GM11168 (cell line): ENCODE results near the gene CDH15.

Experiments used
- in situ Hi-C: fragments of 300-500 bp; cut with MboI; formaldehyde crosslinking; loops from one replicate; pipeline ENCODE4 v1.12.0; 2022; ENCODE audit warnings: low sequenced_read_pairs; ENCODE audit not compliant: unreplicated experiment

The CDH15 gene

DNA sequence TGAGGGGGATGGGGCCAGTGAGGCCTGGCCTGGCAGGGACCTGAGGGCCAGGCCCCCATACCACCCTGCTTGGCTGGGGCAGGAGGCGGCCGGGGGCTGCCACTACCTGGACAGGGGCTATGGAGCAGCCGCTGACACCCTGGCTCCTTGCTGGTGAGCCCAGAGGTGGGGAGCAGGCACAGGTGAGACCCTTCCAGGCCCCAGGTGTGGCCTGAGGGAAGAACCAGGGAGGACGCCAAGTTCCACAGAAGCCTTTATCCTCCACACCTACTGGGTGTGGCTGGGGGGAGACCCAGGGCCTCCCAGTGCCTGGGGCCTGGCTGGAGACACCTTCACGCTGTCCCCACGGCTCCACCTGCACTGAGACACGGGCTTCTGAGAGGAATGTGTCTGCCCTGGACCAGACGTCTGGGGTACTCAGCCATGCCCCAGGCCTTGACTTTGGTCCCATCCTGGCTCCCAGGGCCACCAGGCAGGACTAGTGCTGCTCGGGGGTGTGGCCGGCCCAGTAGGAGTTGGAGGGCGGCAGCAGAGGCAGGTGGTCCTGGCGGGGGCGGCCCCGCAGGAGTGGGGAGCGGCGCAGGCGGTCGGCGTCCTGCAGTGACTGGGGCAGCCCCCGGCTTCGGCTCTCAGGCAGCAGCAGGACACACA, 24.1 kb downstream of the CDH15 start:
- in situ Hi-C loops: no loop called here

DNA sequence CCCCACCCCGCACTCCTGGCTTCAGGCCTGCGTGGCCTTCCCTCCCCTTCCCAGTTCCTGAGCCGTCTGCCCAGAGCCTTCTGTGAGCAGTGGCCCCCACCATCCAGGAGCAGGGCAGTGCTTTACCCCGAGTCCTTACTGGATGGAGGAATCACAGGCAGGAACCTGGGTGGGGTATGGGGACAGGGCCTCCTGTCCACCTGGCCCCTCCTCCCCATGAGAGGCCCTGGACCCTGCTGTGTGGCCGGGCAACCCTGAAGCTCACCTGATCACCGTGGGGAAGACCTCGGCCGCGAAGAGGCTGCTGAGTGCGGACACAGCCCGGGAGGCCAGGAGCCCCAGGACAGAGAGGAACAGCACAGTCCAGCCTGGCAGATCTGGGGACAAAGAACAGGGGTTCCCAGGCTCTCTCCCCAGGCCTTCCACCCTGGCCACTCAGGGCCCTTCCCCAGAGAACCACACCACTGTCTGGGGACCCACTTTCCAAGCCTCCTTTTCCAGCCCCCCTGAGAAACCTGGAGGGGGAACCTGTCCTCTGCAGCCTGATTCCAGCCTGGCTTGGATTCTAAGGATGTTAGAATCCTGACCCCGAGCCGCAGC, 25.6 kb downstream of the CDH15 start:
- in situ Hi-C loops: no loop called here

DNA sequence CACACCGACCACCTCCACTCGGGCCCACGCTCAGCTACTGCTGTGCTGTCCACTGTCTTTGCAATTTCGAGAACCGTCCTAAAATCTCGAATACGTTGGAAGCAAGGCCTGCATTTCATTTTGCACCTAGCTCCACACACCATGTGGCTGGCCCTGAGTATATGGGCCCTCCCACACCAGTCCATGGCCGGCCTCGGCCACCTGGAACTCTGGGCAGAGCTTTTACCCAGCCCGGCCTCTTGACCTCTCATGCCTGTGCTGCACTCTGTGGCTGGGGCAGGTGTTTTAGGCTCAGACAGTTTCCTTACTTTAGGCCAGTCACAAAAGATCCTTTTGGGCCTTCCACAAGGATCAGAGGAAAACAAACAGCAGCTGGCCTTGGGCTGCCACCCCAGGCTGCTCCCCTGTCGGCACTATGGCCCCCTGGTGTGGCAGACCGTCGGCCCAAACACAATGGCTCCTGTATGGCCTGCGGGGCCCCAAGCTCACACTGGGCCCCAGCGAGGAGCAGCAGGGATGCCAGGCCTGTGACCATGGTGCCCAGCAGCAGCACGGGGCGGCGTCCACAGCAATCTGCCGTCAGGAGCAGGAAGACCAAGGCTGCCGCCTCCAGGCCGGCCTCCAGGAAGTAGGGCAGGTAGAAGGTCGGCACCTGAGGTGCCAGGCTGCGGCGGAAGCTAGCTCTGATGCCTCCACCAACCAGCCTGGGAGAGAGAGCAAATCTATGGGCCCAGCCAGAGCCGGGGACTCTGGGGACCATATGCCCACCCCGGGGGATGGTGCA, 26.3 kb downstream of the CDH15 start:
- in situ Hi-C loops: no loop called here

DNA sequence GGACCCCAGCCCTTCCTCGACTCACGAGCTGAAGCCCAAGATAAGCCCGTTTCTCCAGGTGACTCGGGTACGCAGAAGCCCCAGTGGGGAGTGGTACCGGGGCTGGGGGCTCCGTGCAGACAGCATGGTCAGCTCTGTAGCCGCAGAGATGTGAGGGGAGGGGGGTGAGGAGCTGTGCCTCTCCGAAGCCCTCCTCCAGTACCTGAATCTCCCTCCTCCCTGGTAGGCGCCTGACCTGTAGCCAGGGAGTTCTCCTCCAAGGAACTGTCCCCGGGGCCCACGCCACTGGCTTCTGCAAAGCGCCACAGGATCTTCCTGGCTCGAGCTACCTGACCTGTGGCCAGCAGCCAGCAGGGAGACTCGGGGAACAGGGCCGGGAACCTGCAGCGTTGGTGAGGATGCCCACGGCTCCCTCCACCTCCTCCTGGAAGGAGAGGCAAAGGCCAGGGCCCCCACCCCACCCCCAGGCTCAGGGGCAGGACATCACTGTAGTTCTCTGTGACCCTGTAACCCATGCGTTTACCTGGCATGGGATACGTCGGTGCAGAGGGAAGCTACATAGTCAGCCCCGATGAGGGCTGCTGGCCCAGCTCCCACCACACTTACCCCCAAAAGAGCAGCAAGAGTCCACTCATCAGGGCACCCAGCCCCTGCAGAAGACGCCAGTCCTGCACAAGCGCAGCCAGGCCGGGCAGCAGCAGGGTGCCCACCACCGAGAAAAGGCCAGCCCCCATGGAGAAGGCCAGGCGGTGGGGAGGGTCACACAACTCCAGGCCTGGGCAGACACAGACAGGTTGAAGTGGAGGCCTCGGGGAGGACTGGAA, 27.1 kb downstream of the CDH15 start:
- in situ Hi-C loops: no loop called here

DNA sequence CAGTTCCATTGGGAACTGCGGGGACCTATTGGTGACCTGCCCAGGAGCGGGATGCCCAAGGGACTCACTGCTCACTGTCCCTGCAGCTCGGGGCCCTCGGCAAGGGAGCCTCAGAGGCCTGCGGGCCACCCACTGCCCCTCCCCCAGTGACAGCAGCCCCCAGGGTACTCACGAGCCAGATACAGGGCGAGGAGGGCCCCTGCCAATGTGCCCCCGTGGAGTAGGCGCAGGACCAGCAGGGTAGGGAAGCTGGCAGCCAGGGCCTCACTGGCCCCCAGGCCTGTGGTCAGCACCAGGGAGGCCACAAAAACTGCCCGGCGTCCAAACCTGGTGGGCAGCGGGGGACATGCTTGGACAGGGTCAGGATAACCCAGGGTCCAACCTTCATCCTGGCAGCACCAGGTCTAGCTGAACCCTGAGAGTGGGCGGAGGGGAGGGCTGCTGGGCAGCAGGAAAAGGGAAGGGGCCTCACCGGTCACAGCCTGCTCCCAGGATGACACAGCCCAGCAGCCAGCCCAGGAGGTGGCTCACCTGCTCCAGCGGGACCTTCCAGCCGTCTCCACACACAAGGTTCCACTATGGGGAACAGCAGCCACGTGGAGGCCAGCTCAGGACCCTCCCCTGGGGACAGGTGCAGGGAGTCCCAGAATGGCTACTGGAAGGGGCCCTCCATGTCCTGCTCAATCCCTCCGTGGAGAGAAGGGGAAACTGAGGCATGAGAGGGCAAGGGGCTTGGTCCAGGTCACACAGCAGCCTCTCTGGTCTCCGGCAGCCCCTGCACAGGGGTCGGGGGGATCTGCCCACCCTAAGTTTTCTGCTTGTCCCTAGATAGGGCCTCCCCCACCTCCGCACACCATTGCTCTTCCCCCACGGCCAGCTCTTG, 27.9 kb downstream of the CDH15 start:
- in situ Hi-C loops: no loop called here

DNA sequence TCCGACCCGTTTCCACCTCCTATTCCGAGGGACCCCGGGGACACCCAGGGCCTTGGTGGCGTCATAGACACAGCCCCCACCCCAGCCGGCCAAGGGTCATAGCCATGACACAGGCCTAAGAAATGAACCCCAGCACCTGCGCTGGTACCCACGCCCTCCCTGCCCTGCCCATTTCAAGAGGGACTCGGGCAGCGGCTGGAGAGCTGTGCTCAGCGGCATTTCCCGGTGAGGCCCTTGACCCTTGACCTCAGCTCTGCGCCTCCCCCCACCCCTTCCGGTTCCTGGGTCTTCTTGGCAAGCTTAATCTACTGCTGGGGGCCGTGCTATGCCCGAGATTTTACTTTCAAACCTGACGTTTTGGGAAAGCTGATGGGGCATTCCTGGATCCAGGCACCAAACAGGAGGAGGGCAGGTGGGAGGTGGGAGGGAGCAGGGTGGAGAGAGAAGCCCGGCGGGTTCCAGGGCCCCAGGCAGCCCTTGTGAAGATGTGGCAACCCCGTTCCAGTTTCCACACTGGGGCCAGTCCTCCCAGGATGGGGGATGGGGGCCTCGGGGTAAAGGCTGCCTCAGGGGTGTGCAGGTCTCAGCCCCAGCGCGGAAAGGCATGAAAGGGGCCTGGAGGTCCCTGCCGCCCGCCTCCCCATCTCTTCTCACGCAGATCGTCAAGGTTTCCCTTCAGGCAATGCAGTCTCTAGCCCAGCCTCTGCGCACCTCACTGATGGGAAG, 28.7 kb downstream of the CDH15 start, which contains the start of gene SLC22A31:
SLC22A31 (minus strand) TSS at position 414 of the 726 bp plus-strand sequence; CDS start at position 378, 36 bp downstream.
- in situ Hi-C loops: no loop called here

DNA sequence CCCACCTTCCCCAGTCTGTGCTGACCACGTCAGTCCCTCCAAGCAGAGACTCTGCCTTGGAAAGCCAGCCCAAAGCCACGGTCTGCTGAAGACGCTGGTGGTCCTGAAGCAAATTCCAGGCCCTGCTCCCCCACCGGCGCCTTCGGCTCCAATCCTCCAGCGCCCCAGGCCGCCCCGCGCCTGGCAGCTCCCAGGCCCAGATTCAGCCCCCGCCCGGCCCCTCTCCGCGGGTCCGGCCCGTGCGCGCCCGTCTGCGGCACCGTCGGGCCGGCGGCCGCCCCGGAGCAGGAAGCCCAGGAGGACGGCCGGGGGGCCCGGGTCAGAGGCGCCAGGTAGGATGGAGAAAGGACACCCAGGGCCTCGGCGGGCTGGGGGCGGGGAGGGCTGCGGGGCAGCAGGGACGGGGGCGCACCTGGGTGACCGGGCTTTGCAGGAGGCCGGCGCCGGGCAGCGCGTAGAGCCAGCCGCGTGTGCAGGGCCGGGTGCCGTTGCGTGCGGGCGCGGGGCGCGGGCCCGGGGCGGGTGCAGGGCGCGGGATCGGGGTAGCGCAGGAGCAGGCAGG, 29.4 kb downstream of the CDH15 start:
- in situ Hi-C loops: no loop called here

DNA sequence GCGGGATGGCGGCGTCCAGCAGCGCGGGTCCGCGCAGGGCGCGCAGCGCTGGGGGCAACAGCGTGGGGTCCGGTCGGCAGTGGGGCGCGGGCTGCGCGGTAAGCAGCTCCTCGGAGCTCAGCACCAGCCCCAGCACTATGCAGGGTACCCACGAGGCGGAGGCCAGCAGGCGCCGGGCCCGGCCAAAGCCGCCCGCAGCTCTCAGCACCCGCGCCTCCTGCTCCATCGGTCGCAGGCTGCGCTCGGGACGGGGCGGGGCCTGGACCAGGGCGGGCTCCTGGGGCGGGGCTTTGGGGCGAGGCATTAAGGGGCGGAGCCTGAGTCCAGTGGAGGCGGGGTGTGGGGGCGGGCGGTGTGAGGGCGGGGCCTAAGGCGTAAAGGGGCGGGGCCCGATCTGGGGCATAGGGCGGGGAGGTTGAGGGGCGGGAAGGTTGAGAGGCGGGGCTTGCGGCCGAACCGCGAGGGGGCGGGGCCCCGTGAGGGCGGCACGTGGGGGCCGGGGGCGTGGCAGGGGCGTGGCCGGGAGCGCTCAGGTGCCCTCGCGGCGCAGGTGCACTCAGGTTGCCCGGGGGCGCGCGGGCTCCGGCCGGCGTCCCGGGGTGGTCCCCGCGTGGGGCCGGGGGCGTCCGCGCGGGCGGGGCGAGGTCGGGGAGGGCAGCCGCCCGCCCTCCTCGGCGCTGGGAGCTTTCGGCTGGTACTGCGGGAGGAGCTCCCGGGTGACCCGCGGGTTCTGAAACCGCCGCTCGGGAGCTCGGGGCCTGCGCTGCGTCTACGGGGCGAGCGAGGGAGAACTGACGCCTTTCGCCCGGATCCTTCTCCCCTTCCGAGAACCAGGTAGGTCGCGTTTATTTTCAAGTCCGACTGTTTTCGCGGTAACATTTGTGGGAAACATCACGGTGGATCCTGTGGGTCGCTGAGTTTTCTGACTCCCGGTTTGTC, 30.2 kb downstream of the CDH15 start:
- in situ Hi-C loops: no loop called here

DNA sequence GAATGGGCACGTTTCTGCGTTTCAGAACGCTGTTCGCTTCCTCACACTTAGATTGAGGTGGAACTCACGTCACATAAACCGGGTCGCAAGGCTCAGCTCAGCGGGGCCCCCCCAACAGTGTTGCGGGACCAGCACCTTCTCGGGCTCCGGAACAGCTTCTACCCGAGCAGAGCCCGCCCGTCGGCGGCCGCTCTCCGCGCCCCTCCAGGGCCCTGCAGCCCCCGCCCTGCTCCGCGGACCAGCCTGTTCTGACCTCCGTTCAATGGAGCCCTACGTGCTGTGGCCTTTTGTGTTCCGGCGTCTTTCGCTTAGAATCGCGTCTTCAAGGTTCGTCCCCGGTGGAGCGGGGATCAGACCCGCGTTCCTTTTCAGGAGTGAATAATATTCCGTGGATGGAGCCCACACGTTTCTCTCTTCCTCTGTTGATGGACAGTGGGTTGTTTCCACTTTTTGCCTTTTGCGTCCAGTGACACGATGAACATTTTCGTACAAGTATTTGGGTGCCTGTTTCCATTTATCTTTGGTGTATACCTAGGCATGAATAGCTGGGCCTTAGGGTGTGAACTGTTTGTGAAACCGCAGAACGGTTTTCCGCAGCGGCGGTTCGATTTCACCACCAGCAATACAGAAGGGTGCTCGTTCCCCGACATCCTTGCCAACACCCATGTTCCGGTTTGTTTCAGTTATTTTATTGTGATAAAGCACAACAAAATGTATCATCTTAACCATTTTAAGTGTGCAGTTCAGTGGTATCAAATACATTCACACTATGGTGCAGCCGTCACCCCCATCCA, 31.1 kb downstream of the CDH15 start:
- in situ Hi-C loops: no loop called here

DNA sequence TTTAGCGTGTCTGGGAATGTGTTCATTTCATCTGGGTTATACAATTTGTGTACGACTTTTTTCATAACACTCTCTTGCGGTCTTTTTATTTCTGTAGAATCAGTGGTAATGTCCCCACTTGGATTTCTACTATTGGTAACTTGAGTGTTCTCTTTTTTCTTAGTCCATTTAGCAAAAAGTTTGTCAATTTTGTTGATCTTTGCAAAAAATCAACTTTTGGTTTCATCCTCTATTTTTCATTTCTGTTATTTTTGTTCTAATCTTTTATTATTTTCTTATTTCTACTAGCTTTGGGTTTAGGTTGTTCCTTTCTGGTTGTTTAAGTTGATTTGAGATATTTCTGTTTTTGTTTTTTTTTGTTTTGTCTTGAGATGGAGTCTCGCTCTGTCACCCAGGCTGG, 36.4 kb downstream of the CDH15 start:
- in situ Hi-C loops: no loop called here

DNA sequence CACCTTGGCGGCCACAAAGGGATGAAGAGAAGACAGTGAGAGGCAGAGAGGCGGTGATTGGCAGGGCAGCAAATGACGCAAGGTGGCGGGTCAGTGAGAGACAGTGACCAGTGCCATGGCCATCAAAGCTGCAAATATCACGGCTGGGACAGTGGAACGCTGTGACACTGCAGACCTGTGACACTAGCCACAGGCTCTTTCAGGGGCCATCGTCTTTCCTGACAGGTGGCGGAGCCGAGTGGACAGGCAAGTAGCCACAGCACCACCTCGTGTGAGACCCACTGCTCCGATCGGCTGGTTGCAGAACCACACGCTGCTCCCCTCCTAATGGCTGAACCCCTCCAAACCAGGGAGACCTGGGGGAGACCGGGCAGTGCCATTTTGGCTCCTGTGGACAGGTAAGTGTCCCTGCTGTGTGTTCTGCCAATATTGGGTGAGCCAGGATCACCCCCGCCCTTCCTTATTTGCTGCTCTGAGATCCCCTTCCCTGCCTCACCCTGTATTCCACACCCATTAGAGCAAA, 38.0 kb downstream of the CDH15 start:
- in situ Hi-C loops: no loop called here

DNA sequence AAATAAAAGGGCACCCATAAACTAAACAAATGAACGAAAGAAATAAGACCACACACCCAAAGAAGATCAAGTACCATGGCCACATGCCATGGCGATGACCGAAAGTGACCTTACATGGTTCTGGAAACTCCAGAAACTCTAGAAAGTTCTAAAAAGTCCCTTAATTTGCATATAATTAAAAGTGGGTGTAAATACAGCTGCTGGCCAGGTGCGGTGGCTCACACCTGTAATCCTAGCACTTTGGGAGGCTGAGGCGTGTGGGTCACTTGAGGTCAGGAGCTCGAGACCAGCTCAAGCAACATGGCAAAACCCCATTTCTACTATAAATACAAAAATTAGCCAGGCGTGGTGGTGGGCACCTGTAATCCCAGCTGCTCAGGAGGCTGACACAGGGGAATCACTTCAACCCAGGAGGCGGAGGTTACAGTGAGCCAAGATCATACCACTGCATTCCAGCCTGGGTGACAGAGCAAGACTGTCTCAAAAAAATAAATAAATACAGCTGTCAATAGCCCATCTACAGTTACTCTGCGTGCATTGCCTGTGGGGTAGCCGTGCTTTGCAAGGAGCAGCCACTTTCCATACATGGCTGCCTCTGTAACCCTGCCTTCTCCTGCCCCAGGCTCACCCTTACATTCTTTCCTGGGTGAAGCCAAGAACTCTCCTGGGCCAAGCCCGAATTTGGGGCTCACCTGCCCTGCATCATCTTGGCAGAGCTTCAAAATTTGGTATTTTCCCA, 38.8 kb downstream of the CDH15 start:
- in situ Hi-C loops: no loop called here

DNA sequence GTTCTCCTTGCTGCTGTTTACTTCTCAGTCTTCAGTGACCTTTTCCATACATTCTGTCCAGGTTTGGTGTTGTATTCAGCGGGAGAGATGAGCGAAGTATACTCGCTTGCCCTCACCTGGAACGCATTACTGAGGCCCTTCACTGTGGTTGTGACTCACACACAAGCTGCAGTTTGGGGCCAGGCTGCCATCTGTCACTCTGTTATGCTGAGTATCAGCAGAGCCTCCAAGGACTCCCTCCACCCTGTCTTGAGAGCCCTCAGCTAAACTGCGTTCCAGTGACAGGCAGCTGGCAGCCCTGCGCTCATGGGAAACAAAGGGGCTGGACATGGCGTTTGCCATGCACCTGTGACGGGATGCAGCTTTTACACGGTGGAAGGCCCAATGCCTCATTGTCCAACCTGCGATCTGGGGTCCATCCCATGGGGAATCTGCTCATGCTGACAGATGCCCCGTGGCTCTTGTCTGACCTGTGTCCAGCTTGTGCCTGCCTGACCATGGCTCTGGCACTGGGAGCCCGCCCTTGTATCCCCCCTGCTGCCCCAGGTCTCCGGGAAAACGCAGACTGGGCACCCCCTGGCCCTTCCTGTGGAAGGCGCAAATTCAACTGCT, 39.5 kb downstream of the CDH15 start:
- in situ Hi-C loops: no loop called here

DNA sequence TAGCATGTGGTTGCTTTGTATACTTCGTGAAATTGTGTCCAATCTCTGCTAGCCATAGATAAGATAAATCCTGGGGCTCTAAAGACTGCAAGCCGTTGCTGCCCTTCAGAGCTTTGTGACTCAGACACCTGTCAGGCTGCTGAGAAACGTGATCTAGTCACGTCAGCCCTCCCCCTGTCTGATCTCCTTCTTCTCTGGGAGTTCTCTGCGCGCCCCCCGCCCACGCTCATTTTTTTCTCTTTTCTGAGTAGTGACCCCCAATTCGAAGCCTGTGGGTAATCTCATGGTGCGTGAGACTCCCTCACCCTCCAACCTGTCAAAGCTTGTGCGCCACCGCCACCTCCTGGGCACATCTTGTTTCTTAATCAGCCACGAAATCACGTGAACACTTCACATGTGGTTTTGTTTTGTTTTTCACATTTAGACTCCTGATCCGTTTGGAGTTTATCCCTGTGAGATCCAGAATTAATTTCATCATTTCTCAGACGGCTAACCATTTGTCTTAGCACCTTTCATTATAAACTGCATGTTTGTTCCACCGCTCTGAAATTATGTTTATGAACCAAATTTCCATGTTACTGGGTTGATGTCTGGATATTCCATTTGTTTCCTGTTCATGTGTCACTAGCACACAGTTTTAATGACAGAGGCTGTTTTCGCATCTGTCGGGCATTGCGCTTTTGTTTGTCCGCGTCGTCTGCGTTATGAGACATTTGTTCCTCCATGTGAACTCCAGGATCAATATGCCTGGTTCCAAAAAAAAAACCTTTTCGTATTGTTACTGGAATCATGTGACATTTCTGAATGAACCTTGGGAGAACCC, 45.0 kb downstream of the CDH15 start:
- in situ Hi-C loops: no loop called here

DNA sequence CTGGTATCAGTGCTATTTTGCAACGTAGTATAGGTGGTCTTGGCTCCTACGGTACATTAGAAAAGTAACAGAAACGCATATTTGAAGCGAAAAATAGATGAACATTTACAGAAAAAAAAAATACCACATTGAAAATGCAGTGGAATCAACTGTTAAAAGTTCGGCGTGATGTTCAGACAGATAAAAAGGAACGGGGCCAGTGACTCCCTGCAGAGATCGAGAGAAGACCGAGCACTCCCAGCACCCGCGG, 45.5 kb downstream of the CDH15 start:
- in situ Hi-C loops: no loop called here
